ENCODE measurements around the gene PRSS38.
A peak's percentile ranks its signal among the peaks of the same experiment; 100 is the strongest.

The PRSS38 gene

DNA sequence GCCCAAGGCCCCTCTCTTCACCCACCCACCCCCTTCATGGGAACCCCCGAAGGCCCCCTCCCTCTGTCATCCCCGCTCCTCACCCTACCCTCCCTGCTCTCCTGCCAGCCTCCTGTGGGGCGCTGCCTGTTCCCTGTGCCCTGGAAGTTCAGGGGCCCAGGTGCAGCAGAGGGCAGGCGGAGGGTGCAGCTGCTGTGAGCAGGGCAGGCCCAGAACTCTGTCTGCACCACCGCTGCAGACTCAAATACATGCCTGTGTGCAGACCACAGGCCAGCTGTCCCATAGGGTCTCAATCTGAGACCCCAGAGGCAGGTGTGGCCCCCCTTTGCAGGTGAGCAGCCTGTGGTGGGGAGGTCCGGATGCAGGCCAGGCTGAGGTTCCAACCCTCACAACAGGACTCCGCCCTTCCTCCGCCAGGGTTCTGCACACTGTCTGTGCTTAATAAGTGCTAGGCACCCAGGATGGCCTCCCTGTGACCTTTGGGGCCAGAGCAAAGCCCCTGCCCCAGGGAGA is 69.7 kb downstream of the PRSS38 start:
- no peak for DNase-seq (ENCODE audit: low spot score)

DNA sequence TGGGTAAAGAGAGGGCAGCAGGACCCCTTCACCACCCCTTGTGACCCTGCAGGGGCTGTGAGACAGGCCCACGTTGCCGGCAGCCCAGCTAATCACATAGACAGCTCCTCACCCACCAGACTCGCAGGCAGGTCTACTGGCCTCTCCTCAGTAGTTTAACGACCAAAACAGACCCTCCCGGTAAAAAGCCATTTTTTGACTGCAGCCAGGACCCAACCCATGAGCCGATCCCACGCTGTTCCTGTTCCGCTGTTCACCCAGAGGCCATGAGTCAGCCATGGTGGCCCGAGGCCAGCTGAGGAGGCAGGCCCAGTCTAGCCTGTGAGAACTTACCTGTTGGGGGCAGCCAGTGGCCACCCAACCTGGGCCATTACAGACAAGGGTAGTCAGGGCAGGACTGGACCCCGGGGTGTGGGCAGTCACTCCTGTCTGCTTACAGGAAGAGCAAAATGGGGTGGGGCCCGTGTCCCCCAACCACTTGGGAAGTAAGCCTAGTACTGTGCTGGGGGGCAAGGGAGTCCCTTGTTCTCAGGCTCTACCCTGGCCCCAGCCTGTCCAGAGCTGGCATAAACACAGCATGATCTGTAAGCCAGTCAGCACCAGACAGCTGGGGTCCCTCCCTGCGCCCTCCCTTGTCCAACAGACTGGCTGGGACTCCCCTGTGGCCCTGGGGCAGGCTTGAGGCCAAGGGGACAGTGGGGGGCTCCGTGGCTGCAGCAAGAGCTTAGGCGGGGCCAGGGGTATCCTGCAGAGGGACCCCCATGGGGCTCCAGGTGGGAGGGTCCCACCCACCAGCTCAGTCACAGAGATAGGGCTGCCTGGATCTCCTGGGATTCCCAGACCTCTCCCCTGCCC is 70.4 kb downstream of the PRSS38 start:
- DNase-seq (ENCODE audit: low spot score): peak; percentile 76

DNA sequence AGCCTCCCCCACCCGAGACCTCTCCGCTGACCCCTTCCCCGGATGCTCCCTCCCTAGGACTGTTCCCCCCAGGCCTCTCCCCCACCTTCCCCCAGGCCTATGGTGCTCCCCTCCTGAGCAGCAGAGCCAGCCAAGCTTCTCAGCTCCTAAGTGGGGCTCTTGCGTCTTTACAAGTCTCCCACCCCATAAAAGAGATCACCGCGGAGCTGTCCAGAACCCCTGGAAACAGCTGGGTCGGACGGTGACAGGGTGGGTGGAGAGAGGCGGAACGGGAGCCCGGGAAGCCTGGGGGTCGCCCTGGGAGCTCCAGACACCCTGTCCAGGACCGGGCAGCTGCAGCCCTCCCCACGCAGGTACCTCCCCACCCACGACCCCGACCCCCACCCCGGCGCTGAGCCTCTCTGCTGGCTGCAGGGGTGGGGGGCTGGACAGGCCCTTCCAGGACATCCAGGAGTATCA is 71.1 kb downstream of the PRSS38 start:
- DNase-seq (ENCODE audit: low spot score): no peak

DNA sequence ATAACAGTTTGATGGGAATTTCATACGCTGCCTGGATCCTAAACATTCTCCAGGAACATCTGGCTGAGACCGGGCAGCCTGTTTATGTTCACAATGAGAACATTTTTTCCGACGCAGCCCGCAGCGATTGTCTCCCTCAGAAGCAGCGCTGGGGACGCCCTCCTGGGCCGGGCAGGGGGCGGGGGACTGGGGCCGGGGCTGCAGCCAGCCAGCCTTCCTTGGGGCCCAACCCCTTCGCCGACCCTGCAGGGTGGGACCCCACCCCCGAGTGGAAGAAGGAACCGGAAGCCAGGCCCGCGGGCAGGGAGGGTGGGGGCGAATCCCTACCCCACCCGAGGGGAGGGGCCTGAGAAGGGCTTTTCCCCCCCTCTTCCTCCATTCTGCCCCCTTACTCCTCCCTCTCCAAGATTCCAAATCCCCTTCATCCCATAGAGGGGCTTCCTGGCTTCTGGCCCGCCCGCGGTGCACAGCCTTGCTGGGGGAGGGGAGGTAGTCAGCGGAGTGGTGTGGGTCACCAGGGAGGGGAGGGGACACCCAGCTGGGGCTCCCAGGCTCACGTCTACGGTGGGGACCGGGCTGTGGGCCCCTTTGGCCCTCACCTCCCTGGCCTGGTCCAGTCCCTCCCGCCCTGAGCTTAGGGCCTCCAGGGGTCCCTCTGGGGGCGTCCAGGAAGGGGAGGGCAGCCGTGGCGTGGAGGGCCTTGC is 71.7 kb downstream of the PRSS38 start:
- peak; percentile 44 for DNase-seq (ENCODE audit: low spot score)

DNA sequence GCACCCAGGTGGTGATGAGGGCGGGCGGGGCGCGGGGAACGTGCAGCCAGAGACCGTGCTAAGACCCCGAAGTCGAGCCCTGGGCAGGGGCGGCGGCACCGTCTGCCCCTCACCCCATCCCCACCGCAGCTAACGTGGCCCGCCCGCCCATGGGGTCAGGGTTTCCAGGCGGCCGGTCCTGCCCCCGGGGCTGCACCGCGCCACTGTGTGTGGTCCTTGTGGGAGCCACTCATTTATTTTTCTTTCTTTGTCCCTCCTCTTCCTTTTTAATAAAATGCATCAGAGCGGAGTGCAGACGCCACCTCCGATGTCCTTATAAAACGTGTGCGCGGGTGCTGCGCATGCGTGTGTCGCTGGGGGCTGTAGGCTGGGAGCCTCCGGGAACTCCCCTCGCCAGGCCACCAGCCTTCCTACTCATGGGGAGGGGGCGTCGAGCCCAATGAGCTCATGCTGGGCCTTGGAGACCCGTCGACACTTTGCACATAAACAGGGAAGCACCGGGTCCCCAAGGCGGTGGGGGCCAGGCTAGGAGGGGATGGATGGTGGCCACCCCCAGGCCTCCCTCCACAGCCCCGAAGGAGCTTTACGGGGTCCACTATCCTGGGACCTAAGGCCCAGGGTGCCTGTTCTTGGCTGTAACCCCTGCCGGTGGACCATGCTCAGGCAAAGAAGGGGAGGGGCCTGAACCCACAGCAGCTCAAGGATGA is 72.4 kb downstream of the PRSS38 start:
- no peak for DNase-seq (ENCODE audit: low spot score)

DNA sequence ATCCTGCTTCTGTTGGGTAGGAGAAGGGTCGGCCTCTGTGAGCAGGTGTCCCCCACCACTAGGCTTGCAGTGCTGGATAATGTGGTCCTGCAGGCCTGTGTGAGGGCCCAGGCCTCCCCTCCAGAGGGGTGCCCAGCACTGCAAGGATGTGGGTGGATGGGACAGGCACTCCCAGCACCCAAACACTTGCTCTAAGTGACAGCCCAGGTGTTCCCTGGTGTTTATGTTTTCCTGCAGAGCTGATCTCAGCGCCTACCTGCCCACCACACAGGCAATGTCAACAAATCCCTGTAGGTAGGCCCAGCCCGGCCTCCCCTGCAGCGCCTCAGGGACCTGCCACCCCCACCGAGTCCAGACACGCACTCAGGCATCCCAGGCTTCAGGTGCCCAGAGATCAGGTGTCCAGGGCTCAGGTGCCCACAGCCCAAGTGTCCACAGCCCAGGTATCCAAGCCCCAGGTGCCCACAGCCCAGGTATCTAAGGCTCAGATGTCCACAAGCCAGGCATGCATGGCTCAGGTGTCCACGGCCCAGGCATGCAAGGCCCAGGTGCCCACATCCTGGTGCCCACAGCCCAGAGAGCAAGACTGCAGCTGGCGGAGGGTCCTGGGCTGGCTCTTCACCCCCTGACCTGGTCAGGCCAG is 73.0 kb downstream of the PRSS38 start:
- no peak for DNase-seq (ENCODE audit: low spot score)

DNA sequence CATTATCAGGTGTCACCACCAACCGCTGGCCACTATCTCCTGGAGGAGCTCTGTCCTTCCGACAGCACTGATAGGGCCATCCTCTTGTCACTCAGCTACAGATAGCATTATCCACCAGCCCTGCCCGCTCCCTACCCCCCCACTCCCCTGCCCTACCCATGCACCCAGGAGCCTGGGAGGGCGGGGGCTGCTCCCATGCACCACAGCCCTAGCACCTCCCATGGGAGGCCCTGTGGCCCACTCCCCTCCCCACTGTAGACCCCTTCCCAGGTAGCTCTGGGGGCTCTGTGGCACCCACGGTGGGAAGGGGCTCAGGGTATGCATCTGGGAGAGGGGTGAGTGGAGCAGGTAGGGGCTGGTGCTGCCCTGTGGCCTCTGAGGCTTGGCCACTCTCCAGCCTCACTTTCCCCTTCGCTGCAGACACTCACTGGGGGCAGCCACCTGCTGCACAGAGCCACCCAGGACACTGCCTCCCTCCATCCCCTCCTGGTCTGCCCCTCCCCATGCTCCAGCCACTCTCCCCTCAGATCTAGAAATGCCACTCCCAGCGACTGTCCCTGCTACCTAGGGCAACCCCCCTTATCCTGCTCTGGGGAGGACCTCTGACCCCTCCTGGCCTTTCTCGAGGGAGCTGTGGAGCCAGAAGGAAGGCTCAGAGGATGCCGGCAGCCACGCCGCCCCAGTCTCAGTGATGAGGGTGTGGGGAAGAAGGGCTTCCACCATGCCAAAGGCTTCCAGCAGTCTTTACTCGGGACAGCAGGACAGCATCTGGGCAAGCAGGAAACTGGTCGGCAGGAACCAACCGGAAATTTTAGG is 73.8 kb downstream of the PRSS38 start:
- DNase-seq (ENCODE audit: low spot score): no peak

DNA sequence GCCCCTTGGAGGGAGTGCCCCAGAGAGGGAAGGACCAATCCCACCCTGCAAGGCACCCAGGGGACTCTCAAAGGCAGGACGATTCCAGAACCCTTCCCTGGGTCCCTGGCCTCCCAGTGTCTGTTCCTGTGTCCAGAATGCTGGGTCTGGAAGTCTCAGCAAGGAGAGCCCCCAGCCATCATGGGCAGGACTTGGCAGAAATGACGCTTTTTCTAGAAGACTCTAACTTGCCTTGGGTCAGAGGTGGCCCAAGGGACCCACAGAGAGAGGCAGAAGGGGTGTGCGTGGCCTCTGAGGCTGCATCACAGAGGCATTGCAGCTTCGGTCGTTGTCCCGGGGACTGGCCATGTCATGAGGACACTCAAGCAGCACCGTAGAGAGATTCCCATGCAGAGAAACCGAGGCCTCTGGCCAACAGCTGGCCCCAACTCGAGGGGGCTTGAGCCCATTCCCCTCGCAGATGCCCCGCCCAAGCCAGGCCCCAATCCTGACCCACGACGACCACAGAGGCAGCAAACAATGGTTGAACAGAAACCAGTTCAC is 74.5 kb downstream of the PRSS38 start:
- no peak for DNase-seq (ENCODE audit: low spot score)

DNA sequence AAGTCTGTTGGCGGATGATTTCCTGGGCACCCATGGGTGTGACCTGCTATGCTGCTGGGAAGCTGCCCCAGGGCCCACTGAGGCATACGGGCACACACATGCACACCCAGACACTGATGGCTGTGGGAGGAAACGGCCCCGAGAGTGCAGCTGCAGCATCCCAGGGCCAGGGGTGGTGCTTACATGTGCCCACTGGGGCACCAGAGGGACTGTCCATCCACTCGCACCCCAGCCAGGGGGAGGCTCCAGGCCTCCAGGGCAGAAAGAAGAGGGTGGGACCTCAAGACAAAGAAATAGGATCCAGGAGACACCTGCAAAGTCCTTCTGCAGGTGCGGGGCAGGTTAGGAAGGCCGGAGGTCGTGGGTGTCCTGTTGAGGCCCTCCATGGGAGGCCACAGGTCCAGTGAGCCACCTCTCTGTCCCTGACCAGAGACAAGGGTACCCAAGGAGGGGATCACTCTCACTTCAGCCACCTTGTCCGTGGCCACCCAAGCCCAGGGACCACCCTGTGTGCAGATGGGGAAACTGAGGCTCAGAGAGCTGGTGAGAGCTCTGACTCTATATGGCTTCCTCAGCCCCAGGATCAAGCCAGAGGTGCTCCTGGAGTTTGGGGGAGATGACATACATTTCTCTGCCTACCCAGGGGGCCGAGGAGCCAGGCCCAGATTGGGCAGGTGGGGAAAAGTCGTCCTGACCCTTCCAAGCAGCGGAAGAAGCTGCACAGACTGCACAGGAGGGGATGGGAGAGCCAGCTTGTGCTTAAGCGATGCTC is 75.2 kb downstream of the PRSS38 start:
- no peak for DNase-seq (ENCODE audit: low spot score)

DNA sequence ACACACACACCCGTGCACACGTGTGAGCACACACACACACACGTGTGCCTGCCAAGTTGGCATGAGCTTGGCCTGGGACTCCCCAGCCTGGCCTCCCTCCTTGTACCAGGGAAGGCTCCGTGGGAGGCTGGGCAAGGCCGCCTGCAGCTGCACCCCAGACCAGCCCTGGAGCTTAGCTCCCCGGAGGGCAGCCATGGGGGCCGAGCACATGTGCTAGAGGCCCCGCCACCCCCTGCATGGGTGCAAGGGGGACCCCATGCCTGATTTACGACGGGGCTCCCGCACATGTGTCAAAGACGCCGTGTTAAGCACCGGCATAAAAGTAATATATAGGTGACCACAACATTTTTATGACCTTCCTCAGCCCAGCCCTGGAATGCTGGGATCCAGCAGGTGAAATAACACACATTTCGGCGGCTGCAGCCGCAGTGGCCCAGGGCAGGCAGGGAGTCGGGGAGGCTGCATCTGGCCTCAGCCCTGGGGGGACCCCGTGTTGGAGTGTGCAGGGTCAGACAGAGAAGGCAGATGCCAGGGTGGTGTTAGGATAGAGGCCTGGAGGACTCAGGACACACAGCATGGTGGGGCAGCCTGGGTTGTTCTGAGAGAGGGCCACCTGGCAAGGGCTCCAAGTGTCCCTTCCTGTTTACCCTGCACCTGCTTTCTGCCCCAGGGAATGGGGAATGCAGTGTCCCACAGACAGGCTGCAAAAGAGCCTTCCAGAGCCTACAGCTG is 75.9 kb downstream of the PRSS38 start:
- DNase-seq (ENCODE audit: low spot score): no peak

DNA sequence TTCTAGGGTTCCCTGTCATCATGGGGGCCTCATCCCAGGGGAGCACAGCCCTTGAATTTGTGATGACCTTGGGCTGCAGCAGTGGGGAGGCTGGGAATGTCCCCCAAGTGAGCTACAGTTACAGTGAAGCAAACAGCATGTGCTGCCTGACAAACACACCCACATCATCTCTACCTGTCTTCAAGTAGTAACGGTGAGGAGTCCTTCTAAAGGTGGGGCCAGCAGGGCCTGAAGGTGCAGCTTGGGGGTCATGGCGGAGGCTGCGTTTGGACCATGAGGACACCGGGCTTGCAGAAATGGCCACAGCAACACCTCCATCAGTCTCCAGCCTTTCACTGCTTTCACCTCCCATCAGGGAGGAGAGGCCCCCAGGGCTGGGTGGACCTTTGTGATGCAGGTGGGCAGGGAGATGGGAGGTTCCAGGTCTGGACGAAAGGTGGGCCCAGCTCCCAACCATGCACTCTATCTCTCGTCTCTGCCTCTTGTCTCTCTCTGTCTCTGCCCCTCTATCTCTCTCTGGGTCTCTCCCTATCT is 76.5 kb downstream of the PRSS38 start:
- DNase-seq (ENCODE audit: low spot score): no peak

DNA sequence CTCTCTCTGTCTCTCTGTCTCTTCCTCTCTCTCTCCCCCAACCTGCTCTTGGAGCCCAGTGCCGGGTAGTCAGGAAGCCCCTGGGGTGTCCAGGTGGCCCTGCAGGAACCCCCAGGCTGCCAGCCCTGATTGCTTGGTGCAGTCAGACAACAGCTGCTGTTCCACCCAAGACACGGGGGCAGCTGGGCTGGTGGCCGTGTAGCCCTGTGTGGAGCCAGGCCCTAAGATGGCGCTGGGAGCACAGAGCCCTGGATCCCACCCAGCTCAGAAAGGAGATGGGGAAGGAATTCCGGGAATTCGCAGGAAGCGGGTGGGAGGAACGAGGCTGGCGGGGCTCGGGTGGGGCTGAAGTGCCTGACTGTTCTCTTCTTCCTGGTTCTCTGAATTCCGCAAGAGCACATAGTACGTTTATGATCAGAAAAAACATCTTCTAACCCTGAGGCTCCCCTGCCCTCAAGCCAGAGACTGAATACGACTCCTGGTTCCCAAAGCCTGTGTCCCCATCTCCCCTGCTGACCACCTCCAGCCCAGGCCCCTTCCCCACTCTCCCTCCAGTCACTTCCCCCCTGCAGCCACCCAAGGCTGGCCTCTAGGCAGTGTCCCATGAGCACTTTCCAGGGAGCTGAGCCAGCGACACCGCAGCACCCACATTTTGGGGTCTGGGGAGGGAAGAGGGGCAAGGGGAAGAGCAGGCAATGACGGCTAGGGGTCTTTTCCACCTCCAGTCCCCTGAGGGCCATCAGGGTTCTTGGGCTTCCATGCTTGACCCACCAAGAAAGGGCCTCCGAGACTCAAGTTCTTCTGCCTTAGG is 77.2 kb downstream of the PRSS38 start:
- DNase-seq (ENCODE audit: low spot score): no peak

DNA sequence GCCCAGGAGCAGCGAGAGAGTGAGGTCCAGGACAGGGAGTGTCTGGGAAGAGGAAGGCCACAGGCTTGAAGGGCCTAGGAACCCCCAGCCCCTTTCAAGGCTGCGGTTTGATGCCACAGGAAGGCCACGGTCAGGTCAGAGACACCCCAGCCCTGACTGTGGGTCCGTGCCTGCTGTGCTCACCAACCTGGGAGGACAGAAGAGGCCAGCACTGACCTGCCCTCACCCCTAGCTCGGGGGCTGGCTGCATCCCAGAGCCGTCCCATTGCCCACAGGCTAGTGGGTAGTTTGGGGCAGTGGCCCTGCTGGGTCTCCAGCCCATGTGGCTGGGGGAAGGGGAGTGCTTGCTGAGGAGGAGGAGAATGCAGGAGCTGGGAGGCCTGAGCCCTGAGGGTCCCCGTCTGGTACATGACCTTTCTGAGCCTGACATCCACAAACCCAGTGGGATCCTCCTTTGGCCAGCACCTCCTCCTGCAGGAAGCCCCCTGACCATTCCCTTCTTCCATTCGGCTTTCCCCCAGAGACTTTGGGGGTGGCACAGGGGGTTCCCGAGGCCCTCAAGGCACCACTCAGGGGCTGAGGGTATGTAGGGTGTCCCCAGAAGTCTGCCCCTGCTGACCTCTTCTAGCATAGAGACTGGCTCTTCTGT is 77.9 kb downstream of the PRSS38 start:
- DNase-seq (ENCODE audit: low spot score): no peak

DNA sequence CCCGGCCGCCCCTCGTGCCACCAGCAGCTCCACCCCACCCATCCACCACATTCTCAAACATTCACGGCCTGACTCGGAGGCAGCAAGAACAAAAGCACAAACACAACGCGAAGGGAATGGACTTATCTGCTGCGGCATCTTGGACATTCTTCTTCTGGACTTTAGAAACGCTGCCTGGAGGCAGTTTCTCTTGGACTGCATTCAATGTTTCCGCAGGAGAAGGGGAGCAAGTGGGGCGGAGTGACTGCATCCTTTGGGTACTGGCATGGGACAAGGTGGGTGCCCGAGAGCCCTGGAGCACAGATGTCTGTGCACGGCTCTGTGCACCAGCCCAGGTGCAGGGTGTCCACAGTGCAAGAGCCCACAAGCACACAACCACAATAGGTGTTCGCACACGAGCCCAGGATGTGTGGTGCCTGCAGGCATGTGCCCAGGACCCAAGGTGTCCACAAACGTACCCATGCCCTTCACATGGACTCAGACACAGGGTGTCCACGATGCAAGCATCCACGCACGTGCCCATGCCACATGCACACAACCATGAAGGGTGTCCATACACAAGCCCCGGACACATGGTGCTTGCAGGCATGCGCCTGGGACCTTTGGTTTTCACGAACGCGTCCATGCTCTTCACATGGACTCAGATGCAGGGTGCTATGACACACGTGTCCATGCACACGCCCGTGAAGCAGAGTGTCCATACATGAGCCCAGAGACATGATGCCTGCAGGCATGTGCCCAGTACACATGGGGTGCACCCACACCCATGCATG is 78.7 kb downstream of the PRSS38 start:
- DNase-seq (ENCODE audit: low spot score): no peak

DNA sequence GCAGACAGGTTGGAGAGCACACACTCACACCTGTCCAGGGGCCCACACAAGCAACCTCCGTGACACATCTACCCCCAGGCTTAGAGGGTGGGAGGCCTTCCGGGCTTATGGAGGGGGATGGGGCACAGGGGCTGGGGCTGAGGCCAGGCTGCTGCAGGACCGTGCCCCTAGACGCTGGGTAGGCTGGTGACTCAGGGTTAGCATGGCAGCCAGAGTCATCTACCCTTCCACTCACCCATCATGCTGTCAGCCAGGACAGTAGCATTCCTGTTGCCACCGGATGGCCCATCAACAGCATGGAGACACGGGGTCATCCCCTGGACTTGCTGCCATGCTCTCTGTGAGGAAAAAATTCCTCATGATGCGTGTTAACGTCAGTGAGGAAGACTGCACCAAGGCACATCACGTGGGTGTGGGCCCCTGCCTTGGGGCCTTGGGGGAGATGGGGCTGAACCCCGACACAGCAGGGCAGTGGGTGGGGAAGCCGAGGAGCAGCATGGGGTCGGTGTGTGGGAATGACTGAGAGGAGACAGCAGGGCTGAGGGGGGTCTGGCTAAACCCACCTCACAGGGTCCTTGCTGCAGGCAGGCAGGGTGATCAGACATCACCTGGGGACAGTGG is 79.5 kb downstream of the PRSS38 start:
- no peak for DNase-seq (ENCODE audit: low spot score)

Data from AG08395 (cell line).